Esophagus mucosa (tissue), 1 donor: ENCODE measurements around the gene GPBAR1. TPM values are rescaled to one million over a fixed set of nuclear protein-coding genes. Genes with fewer than 3 reads are reported as not detected.
"Not testable (repeated sequence)": the region's sequence is repeated elsewhere in the genome, so short reads cannot be mapped to it uniquely, and the experiment has no call there.

Experiments
- ATAC-seq: fragments of 200-7000 bp; cut with Tn5 transposase; one replicate; pipeline ENCODE4 v1.9.1; 2020
- total RNA-seq: library from RNA; stranded (reverse); gene quantifications from one replicate; pipeline ENCODE4 v1.2.4, GENCODE V29; 2023
- donor health status: DM: yes; HTN: yes; CAD: no.

Gene GPBAR1
- total RNA-seq, 1 donor from 2014 or later, result not detected

GRCh38 chr2:218269900-218270720 lies 9.3 kb downstream of the GPBAR1 start, which contains the start of the genes AAMP and PNKD:
Gene AAMP, minus strand, starts transcription at chr2:218270137. Its CDS starts 51 bp downstream, at chr2:218270086.
Gene PNKD, plus strand, starts transcription at chr2:218270519. Its CDS starts 17 bp downstream, at chr2:218270536.
- peak; percentile 86 for ATAC-seq

GRCh38 chr2:218270721-218271486 lies 10.1 kb downstream of the GPBAR1 start:
- peak; percentile 0 for ATAC-seq

- ATAC-seq, result no peak
Measured at GRCh38 chr2:218271487-218271797, 10.6 kb downstream of the GPBAR1 start.

DNA sequence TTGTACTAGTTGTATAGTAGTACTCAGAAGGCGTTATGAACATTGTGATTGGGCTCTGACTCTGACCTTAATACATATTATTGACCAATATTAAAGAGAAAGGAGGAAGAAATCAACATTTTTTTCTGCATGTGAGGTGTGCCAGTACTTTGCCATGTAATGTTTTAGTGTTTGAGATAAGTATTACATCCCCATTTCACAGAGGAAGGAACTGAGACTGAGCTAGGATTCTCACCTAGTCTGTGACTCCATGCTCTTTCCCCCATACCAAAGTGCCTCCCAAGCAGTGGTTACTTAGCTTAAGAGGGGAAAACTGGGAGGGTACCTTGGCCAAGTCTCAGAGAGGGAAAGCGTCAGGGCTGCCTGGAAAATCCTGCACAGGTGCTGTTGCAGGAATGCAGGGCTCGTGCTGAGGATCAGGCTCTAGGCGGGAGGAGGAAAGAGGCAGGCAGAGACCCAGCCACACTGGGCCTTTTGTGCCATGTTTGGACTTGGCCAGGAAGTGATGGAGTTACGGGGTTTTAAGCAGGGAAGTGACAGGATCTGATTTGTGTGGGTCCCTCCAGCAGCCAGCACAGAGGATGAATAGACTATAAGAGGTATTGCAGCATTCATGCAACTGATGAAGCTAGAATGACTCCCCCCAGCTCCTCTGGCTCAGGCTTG lies 11.2 kb downstream of the GPBAR1 start:
- no peak for ATAC-seq

DNA sequence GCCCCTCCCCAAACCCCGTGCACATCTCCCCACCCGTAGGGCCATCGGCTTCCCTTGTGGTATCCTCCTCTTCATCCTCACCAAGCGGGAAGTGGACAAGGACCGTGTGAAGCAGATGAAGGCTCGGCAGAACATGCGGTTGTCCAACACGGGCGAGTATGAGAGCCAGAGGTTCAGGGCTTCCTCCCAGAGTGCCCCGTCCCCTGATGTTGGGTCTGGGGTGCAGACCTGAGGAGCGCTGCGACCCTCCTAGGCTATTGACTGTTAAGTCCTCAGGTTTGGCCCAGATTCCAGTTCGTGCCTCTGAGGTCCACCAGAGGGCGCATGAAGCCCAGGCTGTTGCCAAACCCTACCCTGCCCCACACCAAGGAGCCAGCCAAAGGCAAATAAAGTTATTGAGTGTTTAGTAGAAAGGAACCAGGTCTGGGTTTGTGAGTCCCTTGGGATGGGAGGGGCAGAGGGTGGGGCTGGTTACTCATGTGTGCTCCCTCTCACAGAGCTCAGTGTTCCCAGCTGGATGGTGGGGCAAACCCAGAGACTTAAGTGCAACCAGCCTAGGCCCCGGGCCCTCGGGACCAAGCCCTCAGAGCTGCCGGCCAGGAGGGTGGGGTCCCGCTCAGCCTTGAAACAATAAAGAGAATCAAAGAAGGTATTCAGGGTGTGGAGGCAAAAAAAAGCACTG lies 11.9 kb downstream of the GPBAR1 start:
- ATAC-seq, result peak; percentile 79

GRCh38 chr2:218273214-218273907 lies 12.5 kb downstream of the GPBAR1 start:
- ATAC-seq, result not testable (repeated sequence)

DNA sequence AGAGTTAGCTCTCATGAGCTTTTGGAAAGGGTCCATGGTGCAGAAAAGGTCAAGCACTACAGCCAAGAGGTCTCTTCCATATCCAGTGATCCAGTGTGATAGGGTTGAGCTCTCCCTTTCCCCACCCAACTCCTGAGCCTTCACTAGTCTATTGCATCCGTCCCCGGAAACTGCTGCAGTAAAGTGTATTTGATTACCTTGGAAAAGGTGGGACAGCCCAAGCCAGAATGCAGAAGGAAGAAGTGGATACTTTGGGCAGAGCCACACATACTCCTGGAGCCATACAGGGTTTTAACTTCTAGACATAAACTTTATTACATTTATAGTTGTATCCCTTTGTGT lies 13.1 kb downstream of the GPBAR1 start:
- no peak for ATAC-seq

- ATAC-seq, result no peak
Measured at GRCh38 chr2:218274586-218274985, 13.8 kb downstream of the GPBAR1 start.

GRCh38 chr2:218275371-218276072 lies 14.7 kb downstream of the GPBAR1 start:
- ATAC-seq, result no peak

DNA sequence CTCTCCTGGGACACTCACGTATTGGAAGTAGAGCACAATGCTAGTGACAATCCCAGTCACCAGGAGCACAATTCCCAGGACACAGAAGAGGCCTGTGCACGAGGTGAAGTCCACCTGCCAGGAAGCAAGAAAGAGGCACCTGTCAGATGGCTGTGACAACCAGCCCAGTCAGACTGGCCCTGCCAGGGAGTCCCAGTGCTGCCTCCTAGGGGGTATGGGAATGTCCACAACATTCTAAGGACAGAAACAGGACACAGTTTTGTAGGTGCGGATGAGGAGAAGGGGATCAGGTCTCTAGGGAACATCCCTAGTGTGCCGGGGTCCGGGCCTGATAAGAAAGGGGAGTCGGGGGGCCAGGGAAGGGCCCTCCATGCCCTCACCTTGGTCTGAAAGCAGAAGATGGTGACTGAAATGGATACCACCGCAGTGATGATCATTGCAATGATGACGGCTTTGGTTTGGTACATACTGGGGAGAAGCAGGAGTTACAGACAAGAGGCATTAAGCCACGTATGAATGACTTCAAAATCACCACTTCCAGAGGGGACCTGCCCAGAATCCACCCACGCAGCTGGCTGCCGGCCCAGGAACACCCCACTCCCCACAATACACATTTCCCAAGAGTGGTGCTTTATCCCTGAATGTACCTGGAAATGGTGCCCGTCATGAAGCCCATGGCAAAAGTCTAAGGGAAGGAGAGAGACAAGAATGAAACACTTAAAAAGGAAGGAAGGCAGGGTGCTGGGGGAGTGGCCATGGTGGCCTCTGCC lies 16.4 kb downstream of the GPBAR1 start:
- no peak for ATAC-seq

GRCh38 chr2:218277921-218278320 lies 17.1 kb downstream of the GPBAR1 start:
- ATAC-seq, result no peak

DNA sequence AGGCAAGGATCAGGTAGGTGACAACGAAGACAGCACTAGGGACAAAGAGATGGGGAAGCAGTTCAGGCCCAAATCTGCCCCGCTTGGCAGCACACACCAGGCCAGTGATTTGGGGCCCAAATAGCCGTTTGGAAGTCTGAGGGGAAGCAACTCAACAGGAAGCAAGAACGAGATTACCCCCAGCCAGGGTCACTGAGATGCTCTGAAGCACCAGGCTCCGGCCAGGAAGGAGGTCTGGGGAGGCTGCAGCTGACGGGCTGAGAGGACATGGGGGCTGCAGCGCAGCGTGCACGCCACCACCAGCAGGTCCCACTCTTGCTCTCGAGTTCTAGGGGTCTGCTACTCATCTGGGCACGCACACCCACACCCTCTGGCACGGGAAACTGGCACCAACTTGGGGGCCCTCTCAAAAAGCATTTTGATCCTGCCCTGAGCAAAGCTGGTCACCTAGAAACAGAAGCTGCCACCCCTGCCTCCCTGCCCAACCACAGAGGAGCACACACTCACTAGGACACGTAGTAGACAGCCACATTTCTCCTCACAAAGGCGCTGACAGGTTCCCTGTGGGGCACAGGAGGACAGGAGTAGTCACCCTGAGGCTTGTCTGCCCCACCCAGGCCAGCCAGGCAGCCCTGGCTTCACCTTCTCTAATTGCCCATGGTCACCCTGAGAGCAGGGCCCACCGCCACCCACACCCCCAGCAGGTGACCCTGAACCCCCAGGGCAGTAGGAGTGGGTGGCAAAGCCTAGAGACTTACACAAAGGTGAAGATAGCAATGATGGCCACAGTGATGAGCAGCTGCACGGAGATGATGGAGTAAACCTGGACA lies 17.9 kb downstream of the GPBAR1 start:
- no peak for ATAC-seq

DNA sequence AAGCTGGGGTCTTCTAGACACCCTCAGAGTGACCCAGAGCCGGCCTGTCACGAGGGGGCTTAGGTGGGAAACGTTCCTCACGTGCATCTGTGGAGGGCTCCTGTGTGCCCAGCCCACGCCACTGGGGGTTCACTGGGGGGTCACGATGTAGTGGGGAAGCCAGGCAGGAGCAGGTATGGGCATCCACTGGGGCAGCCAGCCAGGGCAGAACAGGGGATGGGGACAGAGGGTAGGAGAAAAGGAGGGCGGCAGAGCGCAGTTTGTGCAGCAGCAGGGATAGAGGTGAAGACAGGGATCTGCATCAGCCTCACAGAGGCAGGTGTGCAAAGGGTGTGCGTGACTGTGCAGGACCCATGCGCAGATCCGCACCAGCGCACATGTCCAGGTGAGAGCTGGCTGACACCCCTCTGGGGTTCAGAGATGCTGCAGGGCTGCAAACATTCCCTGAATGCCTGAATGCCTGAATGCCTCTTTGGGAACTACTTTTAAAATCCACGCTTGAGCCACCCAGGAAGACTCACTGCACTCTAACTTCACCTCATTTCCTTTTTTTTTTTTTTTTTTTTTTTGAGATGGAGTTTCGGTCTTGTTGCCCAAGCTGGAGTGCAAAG lies 19.6 kb downstream of the GPBAR1 start:
- no peak for ATAC-seq

DNA sequence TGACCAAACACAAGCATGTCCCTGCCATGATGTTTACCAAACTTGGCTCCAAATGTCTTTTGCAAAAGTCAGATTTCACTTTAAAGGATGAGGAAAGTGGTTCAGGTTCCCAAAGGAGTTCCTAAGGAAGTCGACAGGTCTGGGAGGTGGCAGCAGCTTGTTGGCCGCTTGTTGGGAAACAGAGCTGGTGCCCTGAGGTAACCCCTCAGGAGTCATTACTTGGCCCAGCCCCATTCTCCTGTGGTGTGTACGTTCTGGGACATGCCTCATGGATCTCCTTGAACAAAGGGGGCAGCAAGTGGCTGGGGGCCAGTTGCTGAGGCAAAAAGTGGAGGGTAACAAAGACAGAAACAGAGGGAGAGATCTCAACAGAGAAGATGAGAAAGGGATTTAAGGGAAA lies 20.6 kb downstream of the GPBAR1 start:
- ATAC-seq, result no peak

DNA sequence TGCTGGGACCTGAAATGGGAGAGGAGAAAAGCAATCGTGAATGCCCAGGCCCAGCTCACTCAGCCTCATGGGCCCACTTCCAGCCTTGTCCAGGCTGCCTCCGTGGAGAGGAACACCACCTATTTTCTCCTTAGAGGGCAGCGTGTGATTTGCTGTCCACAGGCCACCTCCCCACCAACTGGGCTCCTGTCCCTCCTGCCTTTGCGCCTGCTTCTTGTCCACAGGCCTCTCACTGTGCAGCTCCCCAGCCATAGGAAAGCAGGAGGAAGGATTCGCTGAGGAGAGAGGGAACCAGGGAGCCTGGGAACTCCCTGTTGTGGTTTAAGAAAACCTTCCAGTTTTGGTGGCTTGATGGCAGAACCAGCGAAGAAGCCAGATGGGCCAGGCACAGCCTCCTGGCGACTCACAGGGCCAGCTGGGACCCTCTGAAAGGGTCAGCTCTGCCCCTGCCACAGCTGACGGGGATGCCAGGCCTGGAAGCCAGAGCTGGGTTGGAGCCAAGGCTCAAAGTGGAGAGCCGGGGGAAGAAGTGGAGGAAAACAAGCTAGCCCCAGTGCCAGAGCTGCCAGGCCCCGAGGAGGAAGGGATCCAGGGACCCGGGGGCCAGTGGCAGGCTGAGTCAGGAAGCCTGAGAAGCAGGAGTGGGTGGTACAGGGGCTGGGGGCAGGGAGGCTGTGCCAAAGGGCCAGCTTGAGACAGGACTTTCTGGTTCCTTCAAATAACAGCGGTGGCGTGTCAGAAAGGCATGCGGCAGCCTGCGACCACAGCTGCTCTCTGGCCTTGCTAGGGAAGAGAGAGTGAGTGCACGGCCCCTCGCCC lies 21.6 kb downstream of the GPBAR1 start:
- ATAC-seq, result peak; percentile 65

DNA sequence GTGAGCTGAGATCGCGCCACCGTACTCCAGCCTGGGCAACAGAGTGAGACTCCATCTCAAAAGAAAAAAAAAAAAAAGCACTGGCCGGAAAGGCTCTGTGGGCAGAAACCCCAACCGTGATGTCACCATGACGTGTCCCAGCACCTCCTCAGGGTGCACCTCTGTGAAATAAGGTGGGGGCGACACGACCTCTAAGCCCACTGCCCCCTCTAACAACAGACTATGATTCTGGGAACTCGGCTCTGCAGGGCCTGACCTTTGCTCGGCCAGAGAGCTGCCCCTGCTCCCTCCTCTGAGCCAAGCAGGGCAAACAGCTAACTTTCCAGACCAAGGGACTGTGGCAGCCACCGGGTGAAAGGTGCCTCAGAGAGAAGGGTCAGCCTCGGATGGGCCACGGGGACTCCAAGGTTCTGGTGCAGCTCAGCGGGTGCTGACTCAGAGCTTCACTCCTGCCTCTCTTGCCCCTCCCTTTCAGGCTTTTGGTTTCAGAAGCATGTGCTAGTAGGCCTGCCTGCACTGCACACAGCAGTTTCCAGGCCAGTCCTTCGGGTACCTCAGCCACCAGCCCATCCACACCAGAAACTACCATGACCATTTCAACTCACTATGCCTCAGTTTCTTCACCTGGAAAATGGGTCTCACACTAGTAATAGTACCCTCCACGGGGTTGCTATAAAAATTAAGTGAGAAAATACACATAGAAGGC lies 23.4 kb downstream of the GPBAR1 start:
- peak; percentile 48 for ATAC-seq

DNA sequence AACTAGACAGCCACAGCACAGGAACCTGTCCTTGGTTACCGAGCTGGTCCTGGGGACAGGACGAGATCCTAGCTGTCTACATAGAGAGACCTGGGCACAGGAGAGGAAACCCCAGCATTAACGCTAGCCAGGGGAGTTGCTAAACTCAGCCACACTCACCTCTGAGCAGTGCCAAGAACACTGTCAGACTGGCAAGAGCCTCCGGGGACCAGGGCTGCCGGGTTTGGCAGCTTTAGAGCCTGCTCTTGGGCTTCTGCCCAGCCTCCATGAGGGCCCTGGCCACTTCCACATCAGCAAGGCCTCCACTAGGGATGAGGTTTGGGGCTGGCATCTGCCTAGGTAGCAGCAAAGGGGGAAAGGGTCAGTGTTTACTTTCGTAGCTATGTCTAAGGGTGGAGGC lies 24.8 kb downstream of the GPBAR1 start:
- peak; percentile 43 for ATAC-seq
